HEK293 (cell line): ENCODE data around the gene CCBE1.

Experiments used
- KLF16 ChIP-seq: fragments of 450-650 bp; formaldehyde crosslinking; IDR thresholded peaks from 2 replicates; pipeline ENCODE4 v1.5.1; 2017; ENCODE audit warnings: missing biosample characterization, missing genetic modification characterization
- MYNN ChIP-seq: fragments of 450-650 bp; formaldehyde crosslinking; IDR thresholded peaks from 2 replicates; pipeline ENCODE4 v1.5.1; 2016; ENCODE audit warnings: missing biosample characterization, missing genetic modification characterization, borderline replicate concordance
- YY1 ChIP-seq: fragments of 450-650 bp; formaldehyde crosslinking; IDR thresholded peaks from 2 replicates; pipeline ENCODE4 v1.5.1; 2018; ENCODE audit warnings: missing biosample characterization, missing genetic modification characterization
- ZBTB17 ChIP-seq: fragments of 450-650 bp; formaldehyde crosslinking; IDR thresholded peaks from 2 replicates; pipeline ENCODE4 v1.5.1; 2016; ENCODE audit warnings: missing biosample characterization, missing genetic modification characterization
- ZNF416 ChIP-seq: fragments of 450-650 bp; formaldehyde crosslinking; IDR thresholded peaks from 2 replicates; pipeline ENCODE4 v1.5.1; 2016; ENCODE audit warnings: missing biosample characterization, missing genetic modification characterization
- ZNF747 ChIP-seq: fragments of 450-650 bp; formaldehyde crosslinking; IDR thresholded peaks from 2 replicates; pipeline ENCODE4 v1.5.1; 2016; ENCODE audit warnings: missing biosample characterization, missing genetic modification characterization
- TF ChIP-seq, protein P1 (sequence below): fragments of 450-650 bp; formaldehyde crosslinking; conservative IDR thresholded peaks from 2 replicates; pipeline ENCODE4 v1.5.1; 2016; ENCODE audit warnings: low read depth, missing biosample characterization, missing genetic modification characterization
- TF ChIP-seq, protein P2 (sequence below): fragments of 450-650 bp; formaldehyde crosslinking; IDR thresholded peaks from 2 replicates; pipeline ENCODE4 v1.5.1; 2016; ENCODE audit warnings: missing biosample characterization, missing genetic modification characterization
- TF ChIP-seq, protein P3 (sequence below): fragments of 450-650 bp; formaldehyde crosslinking; conservative IDR thresholded peaks from 2 replicates; pipeline ENCODE4 v1.5.1; 2016; ENCODE audit warnings: low read depth, missing biosample characterization, missing genetic modification characterization
- TF ChIP-seq, protein P4 (sequence below): fragments of 450-650 bp; formaldehyde crosslinking; IDR thresholded peaks from 2 replicates; pipeline ENCODE4 v1.5.1; 2016; ENCODE audit warnings: missing biosample characterization, missing genetic modification characterization

DNA sequence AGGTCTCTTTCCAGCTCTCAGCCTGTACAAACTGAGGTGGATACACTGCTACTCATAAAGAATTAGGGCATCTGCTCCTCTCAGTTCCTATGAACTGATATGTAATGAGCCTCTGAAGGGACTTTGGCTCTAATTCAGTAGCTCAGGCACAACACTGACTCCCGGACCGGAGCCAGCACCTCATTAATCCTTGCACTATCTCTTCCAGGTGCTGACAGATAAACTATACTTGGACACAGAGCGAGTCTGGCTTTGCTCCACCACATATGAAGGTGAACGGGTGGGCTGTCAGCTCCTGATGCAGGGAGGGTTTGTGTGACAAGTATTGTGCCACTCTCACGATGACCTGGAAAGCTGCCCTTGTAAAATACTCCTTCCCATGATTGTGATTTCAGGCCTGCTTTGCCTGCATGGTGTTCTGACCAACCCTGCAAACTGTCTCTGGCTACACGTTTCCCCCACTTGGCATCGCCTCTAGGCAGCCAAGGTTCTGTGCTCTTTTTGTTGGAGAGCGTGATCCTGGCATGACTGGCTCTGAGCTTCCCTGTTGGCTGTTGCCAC, 226.6 kb downstream of the CCBE1 start:
- TF ChIP-seq, protein P1, sequence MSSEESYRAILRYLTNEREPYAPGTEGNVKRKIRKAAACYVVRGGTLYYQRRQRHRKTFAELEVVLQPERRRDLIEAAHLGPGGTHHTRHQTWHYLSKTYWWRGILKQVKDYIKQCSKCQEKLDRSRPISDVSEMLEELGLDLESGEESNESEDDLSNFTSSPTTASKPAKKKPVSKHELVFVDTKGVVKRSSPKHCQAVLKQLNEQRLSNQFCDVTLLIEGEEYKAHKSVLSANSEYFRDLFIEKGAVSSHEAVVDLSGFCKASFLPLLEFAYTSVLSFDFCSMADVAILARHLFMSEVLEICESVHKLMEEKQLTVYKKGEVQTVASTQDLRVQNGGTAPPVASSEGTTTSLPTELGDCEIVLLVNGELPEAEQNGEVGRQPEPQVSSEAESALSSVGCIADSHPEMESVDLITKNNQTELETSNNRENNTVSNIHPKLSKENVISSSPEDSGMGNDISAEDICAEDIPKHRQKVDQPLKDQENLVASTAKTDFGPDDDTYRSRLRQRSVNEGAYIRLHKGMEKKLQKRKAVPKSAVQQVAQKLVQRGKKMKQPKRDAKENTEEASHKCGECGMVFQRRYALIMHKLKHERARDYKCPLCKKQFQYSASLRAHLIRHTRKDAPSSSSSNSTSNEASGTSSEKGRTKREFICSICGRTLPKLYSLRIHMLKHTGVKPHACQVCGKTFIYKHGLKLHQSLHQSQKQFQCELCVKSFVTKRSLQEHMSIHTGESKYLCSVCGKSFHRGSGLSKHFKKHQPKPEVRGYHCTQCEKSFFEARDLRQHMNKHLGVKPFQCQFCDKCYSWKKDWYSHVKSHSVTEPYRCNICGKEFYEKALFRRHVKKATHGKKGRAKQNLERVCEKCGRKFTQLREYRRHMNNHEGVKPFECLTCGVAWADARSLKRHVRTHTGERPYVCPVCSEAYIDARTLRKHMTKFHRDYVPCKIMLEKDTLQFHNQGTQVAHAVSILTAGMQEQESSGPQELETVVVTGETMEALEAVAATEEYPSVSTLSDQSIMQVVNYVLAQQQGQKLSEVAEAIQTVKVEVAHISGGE (tag by site-specific recombination): no peak
- TF ChIP-seq ZNF747 (tag by site-specific recombination) (no peak), ZNF416 (tag by site-specific recombination) (no peak), ZBTB17 (no peak), MYNN (no peak), YY1 (tag by site-specific recombination) (no peak), KLF16 (tag by site-specific recombination) (no peak)
- TF ChIP-seq, protein P2, sequence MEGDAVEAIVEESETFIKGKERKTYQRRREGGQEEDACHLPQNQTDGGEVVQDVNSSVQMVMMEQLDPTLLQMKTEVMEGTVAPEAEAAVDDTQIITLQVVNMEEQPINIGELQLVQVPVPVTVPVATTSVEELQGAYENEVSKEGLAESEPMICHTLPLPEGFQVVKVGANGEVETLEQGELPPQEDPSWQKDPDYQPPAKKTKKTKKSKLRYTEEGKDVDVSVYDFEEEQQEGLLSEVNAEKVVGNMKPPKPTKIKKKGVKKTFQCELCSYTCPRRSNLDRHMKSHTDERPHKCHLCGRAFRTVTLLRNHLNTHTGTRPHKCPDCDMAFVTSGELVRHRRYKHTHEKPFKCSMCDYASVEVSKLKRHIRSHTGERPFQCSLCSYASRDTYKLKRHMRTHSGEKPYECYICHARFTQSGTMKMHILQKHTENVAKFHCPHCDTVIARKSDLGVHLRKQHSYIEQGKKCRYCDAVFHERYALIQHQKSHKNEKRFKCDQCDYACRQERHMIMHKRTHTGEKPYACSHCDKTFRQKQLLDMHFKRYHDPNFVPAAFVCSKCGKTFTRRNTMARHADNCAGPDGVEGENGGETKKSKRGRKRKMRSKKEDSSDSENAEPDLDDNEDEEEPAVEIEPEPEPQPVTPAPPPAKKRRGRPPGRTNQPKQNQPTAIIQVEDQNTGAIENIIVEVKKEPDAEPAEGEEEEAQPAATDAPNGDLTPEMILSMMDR (tag by site-specific recombination): no peak
- TF ChIP-seq, protein P3, sequence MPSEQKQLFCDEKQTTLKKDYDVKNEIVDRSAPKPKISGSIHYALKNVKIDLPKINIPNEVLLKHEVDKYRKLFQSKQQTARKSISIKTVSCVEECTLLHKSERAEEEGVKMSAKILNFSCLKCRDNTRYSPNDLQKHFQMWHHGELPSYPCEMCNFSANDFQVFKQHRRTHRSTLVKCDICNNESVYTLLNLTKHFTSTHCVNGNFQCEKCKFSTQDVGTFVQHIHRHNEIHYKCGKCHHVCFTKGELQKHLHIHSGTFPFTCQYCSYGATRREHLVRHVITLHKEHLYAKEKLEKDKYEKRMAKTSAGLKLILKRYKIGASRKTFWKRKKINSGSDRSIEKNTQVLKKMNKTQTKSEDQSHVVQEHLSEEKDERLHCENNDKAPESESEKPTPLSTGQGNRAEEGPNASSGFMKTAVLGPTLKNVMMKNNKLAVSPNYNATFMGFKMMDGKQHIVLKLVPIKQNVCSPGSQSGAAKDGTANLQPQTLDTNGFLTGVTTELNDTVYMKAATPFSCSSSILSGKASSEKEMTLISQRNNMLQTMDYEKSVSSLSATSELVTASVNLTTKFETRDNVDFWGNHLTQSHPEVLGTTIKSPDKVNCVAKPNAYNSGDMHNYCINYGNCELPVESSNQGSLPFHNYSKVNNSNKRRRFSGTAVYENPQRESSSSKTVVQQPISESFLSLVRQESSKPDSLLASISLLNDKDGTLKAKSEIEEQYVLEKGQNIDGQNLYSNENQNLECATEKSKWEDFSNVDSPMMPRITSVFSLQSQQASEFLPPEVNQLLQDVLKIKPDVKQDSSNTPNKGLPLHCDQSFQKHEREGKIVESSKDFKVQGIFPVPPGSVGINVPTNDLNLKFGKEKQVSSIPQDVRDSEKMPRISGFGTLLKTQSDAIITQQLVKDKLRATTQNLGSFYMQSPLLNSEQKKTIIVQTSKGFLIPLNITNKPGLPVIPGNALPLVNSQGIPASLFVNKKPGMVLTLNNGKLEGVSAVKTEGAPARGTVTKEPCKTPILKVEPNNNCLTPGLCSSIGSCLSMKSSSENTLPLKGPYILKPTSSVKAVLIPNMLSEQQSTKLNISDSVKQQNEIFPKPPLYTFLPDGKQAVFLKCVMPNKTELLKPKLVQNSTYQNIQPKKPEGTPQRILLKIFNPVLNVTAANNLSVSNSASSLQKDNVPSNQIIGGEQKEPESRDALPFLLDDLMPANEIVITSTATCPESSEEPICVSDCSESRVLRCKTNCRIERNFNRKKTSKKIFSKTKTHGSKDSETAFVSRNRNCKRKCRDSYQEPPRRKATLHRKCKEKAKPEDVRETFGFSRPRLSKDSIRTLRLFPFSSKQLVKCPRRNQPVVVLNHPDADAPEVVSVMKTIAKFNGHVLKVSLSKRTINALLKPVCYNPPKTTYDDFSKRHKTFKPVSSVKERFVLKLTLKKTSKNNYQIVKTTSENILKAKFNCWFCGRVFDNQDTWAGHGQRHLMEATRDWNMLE (tag by site-specific recombination): no peak
- TF ChIP-seq, protein P4, sequence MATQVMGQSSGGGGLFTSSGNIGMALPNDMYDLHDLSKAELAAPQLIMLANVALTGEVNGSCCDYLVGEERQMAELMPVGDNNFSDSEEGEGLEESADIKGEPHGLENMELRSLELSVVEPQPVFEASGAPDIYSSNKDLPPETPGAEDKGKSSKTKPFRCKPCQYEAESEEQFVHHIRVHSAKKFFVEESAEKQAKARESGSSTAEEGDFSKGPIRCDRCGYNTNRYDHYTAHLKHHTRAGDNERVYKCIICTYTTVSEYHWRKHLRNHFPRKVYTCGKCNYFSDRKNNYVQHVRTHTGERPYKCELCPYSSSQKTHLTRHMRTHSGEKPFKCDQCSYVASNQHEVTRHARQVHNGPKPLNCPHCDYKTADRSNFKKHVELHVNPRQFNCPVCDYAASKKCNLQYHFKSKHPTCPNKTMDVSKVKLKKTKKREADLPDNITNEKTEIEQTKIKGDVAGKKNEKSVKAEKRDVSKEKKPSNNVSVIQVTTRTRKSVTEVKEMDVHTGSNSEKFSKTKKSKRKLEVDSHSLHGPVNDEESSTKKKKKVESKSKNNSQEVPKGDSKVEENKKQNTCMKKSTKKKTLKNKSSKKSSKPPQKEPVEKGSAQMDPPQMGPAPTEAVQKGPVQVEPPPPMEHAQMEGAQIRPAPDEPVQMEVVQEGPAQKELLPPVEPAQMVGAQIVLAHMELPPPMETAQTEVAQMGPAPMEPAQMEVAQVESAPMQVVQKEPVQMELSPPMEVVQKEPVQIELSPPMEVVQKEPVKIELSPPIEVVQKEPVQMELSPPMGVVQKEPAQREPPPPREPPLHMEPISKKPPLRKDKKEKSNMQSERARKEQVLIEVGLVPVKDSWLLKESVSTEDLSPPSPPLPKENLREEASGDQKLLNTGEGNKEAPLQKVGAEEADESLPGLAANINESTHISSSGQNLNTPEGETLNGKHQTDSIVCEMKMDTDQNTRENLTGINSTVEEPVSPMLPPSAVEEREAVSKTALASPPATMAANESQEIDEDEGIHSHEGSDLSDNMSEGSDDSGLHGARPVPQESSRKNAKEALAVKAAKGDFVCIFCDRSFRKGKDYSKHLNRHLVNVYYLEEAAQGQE (tag by site-specific recombination): no peak
